GM21390 (cell line): ENCODE results near the gene ATXN7L2.
A peak's percentile ranks its signal among the peaks of the same experiment; 100 is the strongest.

Experiments used
- ATAC-seq: cut with Tn5 transposase; IDR thresholded peaks from one replicate; pipeline ENCODE4 v1.9.1; 2021; ENCODE audit not compliant: unreplicated experiment

Gene ATXN7L2

DNA sequence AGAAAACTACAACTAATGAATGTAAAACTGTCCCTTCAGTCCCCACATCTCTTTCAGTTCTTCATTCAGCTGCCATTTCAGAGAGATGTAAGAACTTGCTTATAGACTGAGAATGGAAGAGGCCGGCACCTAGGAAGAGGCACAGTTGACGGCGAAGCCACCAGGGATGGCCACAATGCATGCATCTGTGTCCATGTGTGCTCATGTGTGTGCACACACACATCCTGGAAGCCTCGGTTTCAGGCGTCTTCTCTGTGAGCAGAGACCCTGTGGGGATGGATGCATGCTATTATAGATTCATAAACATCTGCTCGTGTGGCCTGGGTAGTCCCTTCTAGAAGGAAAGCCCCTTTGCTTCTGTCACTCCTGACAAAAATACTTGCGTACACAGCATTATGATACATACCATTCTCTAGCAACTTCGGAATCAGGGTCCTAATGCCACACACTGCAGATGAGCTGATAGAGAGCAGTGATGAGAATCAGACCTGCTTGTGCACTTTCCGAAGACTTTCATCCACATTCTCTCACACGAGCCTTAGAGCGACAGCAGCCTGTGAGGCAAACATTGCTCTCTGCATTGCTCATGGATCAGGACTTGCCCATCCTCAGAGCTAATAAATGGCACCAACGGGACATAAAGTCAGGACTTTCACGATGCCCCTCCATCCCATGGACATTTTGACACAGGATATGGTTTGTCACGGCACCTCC is 43.5 kb downstream of the ATXN7L2 start:
- ATAC-seq: no peak

DNA sequence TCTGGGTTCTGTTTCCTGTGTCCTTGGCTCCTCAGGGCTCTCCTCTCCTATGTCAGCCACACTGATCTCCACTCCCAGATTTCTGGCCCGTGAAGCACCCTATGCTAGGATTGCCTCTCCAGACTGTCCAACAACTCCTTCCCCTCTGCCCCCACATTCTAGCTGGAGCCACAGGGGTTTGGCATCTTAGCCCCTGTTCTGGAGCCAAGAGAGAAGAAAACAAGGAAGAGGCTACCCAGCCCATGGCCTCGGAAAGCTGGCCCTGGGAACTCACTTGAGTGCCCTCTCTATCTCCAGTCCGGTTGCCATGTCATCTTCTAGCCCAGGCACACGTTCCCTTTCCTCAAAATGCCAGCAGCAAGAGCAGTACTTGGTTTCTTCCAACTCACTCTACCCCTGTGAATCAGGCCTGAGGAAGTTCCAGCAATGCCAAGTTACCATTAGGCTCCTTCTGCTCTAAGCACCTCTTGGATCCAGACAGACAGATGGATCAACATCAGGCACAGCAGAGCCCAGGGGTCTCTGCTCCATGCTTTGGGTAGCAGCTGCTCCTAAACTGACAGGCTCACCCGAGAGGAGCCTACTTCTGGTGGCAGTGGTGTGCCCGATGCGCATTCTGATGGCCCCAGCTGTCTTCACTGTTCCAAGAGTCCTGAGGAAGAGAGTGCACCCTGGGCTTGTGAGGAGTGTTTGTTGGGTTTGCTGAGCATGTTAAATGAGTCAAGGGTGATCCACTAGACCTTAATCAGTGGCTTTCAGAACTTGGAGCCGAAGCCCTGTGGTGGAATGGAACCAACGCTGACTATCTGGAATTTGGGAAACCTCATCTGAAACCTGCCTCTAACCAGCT is 44.4 kb downstream of the ATXN7L2 start:
- no peak for ATAC-seq

DNA sequence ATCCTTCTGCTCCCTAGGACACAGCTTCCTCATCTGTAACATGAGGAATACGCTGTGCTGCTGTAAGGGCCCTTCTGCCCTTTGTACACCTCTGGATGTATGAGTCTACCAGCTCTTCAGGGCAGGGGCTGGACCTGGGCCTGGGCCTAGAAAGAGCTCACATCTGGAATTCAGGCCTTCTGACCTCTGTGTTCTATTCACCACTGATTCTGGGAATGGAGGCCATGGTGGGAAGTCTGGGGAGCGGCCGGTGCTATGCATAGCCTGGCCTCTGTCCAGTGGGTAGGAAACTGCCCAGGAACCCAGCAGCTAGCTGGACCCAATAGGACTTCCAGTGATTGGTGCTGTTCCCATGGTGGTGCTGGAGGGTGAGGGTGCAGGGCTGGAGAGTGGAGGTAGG is 45.0 kb downstream of the ATXN7L2 start:
- ATAC-seq: no peak

DNA sequence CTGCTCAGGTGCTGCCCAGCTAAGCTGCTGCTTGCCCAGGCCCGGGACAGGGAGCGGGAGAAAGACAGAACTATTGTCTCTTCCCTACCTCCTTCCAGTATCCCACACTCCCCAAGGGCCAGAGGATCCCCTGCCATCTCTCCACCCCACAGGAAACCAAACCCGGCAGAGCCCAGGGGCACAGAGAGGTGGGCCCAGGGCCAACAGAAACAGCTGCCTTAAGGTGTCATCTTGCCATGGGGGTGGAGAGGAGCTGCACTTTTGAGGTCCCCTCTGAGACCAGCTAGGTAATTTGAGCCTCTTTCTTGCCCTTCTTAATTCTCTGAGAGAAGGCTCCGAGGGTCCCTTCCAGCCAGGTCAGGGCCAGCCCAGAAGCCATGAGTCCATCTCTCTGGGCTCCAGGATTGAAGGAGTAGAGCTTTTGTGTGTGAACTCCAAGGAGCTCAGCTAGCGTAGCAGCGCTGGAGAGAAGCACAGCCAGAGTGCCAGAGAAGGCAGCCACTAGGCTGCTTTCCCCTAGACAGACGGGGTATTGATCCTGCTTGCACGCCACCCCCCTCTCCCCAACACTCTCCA is 46.3 kb downstream of the ATXN7L2 start:
- no peak for ATAC-seq

DNA sequence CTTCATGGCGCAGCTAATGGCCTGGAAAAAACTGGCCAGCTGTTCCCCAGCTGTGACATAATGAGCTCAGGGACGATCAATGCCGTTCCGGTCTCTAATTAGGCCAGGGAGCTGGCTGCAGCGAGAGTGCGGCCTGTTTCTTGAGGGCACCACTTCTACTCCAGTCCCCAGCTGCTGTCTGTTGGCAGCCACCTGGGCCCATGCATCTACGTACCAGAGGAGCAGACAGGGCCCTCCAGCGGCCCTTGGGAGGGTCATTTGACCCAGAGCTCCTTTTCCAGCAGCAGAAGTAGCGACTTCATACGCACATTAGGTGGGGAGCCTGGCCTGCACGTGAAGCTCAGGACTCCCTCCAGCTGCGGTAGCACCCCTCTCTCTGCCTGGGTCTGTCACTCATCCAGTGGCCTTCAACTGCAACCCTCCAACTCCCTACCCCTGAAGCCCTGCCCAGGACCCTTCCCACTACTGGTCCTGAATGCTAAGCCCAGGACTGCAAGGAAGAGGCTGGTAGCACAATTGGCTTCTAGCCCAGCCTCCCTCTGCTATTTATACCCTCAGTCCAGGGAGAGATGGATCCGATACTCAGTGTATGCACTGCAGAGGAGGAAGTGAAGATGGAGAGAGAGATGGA is 46.9 kb downstream of the ATXN7L2 start:
- no peak for ATAC-seq

DNA sequence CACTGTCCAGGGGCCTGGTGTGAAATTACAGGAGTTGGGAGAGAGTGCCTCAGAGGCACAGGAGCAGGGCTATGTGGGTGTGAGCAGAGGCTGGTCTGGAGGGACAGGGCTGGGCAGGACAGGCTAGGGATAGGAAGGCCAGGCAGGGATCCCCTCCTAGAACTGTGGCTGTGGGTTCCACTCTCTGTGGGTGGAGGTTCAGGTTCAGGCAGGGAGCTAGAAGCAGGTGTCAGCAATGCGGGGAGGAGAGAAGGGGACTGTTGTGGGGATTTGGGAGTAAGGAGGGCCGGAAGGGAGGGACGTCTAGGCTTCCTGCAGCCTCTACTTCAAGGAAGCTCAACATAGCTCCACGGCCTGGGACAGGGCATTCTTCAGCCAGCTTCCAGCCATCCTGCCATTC is 47.7 kb downstream of the ATXN7L2 start:
- no peak for ATAC-seq

DNA sequence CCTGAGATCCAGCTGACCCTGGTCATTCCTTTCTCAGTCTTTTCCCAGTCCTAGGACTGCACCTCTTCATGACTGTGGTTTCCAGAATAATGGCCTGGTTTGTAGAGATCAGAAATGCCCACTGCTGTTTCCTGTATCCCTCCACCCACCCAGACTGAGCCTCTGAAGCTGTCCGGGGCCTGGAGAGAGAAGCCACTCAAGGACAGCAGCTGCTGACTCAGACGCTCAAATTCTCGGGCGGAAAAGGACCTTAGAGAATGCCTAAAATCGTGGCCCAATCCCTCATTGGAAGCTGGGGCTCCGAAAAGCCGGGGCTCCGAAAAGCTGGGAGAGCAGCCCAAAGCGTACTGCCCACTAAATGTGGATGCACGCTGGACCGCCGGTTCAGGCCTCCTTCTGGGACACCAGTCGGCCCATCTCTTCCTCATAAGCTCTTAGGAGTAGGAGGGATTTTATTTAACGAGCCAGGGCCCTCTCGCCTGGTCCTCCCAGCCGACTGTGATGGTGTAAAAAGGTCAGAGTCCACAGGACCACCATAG is 48.2 kb downstream of the ATXN7L2 start:
- no peak for ATAC-seq

DNA sequence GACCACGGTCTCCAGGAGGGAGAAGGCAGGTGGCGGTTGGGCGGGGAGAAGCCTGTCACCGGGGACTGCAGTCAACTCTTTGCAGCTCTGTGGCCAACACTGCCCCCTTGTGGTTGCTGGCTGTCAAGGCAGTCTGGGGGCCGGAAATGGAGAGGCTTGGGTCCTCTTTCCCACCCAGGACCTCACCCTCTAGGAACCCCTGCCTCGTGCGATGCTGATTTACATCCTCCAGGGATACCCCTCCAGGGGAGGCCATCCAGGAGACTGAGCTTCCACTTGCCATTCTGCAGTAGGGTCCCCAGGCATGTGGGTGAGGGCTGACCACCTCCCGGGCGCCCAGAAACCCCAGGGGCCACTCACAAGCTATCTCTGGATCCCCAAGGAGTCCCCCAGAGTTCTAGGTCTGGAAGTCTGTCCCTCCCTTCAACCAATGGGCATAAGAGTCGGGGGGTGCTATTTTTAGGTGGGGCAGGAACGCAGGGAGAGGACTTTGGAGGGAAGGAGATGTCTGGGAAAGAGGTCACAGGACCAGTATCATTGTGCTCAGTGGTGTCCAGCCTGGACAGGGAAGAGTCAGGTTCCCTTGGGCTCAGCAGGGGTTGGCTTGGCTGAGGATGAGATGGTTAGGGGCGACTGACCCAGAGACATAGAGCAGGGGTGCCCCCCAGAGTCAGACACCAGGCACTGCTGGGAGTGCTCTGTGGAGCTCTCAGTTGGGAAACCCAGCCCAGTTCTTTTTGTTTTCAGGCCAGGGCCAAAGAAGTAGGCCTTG is 48.8 kb downstream of the ATXN7L2 start:
- peak; percentile 72 for ATAC-seq

DNA sequence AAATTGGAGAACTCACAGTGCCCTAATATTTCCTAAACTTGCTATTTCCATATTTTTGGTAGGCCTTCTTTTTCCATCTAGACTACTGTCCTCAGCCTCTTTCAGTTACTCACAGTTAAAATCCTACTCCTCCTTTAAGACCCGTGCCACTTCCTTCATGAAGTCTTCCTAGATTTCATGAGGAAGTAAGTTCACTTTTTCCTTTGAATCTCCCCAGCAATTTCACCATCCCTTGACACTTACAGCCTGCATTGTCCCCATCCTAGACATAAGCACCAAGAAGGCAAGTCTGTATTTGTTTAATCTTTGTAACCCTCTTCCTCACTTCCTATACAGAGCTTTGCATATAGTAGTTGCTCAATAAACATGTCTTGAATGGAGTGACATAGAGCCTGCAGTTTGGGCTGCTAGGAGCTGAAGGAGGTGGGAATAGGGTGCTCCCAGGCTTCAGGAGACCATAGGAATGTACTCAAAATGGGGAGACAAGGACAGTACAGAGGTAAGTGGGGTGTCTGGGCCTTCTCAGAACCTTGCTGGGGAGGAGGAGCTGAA is 50.7 kb downstream of the ATXN7L2 start:
- no peak for ATAC-seq

DNA sequence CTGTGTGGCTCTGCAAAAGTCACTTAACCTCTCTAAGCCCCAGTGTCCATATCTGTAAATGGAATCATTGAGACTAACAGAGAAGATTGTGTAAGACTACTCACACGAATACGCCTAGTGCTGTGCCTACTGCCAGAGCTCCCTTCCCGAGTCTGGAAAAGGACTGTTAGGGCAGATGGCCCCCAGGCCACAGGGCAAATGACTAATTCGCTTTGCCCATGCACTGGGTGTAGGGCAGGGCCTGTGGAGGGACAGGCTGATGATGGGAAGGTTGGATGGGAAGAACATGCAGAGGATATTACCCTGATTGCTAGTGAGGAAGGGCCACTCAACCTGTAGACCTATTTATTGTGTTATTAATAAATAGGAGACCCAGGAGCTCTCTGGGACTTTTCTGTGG is 51.8 kb downstream of the ATXN7L2 start:
- no peak for ATAC-seq

DNA sequence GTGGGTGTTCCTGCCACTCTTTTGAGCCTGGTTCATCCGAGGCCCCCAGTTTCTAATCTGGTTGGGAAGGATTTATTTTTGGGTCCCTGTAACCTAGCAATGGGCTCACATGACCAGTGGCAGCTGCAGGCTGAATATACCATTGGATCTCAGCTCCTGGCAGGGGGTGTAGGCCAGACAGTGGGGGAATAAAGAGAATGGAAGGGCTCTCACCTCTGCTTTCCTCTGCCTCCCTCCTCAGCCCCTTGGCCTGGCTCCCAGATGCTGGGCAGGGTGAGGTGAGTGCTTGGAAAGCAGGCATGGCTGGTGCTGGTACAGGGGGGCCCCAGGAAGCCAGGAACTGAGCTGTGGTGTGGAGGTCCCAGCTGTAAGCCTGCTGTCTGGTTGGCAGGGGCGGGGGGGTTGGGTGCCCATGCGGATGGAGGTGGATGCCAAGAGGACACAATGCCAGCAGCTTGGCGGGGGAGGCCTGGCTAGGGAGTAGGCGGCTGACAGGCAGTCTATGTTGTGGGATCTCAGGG is 52.3 kb downstream of the ATXN7L2 start:
- ATAC-seq: no peak

DNA sequence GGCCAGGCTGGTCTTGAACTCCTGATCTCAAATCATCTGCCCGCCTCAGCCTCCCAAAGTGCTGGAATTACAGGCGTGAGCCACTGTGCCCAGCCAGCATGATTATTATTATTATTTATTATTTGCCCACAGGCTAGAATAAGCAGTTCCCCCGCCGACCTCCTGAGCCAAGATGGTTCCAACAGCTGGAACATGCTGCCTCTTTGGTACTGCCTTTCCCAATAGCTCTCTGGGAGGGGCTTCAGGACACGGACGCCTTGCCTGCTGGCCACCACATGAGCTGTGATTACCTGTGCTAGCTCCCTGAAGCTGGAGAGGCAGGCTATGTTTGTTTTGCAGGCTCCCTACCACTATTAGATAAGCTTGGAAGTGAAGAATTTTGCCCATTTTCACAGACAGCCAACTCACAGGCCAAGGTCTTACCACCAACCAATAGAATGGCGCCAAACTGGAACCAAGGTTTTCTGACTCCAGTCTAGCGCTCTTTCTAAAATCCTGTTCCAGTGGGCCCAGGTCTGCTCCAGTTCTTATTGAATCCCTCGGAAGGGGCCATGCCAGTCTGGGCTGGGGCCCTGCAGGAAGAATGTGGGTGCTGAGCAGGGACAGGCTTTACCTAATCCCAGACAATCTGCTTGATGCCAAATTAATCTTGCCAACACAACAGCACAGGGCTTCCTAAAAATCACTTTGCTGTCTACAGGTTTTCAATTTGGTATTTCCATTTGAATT is 53.9 kb downstream of the ATXN7L2 start:
- no peak for ATAC-seq

DNA sequence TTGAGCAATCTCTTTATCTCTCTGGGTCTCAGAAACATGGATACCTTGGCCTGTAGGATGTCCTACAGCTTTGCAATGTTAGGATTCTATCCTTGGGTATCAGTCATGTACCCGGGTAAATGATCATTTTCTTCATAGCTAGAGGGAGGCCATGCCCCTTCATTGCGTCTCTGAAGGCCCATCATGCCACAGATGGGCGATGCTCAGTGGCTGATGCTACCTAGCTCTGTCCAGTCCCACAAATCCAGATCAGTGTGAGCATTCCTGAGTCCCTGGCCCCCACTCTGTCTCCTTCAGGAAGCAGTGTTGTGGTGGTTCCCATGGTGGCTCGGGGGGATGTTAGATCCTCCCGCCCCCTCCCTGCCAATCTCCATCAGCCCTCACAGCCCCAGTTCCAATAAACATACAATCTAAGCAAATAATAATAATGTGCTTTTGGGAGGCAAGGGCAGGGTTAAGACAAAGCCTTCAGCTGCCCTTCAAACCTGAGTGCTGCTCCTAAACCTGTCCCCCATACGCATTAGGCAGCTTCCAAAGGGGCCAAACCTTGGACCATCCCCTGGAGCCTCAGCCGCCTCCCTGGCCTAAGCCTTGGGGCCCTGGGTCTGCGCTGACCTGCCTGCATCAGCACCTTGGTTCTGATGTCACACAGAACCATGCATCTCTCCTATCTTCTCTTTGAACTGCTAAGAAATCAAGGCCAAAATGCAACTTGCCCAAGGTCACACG is 55.3 kb downstream of the ATXN7L2 start:
- ATAC-seq: no peak

DNA sequence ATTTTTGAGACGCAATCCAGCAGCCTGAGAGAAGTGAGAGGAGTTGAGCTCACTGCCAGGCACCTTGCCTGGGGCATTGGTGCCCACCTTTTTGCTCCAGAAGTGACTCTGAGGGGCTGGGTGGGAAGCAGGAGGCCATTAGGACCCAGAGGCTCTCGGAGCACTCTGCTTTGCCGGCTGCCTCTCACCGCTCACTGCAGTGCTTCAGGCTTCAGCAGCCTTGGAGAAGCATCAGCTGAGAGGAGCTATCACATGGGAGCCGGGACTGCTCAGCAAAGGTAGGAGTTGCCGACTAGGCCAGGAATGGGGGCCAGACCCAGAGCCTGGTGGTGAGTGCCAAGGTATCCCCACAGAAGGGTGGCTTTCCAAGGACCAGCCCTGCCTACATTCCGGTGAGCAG is 56.0 kb downstream of the ATXN7L2 start, which contains the start of gene GPR61:
GPR61 (plus strand) TSS at position 197 of the 400 bp plus-strand sequence. CDS start 3,151 bp downstream, outside the sequence.
- ATAC-seq: no peak

DNA sequence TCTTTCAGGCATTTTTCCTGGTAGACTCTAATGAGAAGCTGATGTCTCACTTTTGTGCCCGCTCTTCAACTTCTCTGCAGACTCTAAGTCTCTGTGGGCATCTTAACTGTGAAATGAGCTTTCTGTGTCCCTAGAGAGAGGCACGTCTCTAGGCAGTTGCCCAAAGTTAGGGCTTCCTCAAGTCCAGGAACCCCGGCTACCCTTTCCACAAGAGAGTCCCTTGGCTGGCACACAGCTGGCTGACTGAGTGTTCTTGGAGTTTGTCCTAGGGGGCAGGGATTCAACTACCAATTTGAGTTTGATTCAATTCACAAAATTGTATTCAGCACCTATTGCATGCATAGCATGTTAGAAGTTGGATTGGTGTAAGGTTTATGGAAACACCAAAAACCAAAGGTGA is 57.4 kb downstream of the ATXN7L2 start:
- ATAC-seq: no peak
